Measurements from ENCODE around the gene EPN3. TPM values are rescaled to one million over a fixed set of nuclear protein-coding genes. Genes with fewer than 3 reads are reported as not detected.

EPN3 gene
- total RNA-seq, 3 donors from 2014 or later, result 16.2 to 40.0 (median 27.4) TPM

DNA sequence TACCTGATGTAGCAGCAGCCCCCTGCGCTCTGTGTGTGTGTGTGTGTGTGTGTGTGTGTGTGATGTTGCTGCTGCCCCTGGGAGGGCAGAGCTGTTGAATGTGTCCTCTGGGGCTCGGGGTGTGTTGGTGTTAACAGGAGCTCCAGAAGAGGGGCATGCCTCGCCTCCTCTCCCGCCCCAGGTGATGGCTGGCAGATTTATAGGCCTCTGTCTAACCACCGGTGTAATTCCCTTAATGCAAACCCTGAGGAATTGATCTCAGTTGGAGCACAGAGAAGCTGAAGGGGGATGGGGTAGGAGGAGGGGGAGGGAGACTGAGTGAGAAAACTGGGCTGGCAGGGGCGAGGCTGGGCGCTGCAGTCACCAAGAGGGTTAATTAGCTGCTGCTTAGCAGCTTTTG lies 38.0 kb downstream of the EPN3 start:
- Histone ChIP-seq H3K9me3 (no peaks in the 10 kb centered on the region), H3K36me3 (ENCODE audit: low read depth) (no peaks in the 10 kb centered on the region), H3K4me1 (ENCODE audit: low read depth) (no peaks in the 10 kb centered on the region), H3K4me3 (no peak overlapping the region)
- DNase-seq, result no peak
- ATAC-seq, result no peak
- TF ChIP-seq, protein P1, sequence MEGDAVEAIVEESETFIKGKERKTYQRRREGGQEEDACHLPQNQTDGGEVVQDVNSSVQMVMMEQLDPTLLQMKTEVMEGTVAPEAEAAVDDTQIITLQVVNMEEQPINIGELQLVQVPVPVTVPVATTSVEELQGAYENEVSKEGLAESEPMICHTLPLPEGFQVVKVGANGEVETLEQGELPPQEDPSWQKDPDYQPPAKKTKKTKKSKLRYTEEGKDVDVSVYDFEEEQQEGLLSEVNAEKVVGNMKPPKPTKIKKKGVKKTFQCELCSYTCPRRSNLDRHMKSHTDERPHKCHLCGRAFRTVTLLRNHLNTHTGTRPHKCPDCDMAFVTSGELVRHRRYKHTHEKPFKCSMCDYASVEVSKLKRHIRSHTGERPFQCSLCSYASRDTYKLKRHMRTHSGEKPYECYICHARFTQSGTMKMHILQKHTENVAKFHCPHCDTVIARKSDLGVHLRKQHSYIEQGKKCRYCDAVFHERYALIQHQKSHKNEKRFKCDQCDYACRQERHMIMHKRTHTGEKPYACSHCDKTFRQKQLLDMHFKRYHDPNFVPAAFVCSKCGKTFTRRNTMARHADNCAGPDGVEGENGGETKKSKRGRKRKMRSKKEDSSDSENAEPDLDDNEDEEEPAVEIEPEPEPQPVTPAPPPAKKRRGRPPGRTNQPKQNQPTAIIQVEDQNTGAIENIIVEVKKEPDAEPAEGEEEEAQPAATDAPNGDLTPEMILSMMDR (IDR thresholded peaks at IDR 0.05), result no peak
- intact Hi-C loops (cut with DNase I, micrococcal nuclease), result no loop called here

DNA sequence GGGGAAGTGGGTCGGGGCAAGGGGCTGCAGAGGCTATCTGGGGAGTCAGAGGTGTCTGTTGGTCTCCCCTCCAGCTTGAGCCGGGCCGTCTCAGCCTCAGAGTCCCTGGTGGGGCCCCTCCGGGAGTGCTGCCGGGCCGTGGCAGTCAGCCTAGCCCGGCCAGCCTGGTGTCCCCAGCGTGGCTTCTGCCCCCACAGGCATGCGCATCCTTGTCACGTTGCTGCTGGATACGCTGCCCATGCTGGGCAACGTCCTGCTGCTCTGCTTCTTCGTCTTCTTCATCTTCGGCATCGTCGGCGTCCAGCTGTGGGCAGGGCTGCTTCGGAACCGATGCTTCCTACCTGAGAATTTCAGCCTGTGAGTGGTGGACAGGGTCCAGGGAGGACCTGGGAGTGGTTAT lies 39.1 kb downstream of the EPN3 start:
- no peak for ATAC-seq
- intact Hi-C loops (cut with DNase I, micrococcal nuclease), result no loop called here
- H3K9me3 ChIP-seq, result no peaks in the 10 kb centered on the region

DNA sequence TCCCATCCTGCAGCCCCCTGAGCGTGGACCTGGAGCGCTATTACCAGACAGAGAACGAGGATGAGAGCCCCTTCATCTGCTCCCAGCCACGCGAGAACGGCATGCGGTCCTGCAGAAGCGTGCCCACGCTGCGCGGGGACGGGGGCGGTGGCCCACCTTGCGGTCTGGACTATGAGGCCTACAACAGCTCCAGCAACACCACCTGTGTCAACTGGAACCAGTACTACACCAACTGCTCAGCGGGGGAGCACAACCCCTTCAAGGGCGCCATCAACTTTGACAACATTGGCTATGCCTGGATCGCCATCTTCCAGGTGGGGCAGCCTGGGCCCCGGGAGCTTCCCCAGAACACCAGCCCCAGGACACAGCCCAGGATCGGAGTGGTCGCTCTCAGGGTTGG lies 40.0 kb downstream of the EPN3 start:
- intact Hi-C loops (cut with DNase I, micrococcal nuclease), result no loop called here
- no peaks in the 10 kb centered on the region for H3K4me1 ChIP-seq (ENCODE audit: low read depth)
- no peak overlapping the region for H3K4me3 ChIP-seq
- TF ChIP-seq, protein P1 (IDR thresholded peaks at IDR 0.05), result no peak
- no peak for DNase-seq
- no peak for ATAC-seq
- H3K9me3 ChIP-seq, result no peaks in the 10 kb centered on the region
- H3K36me3 ChIP-seq (ENCODE audit: low read depth), result no peaks in the 10 kb centered on the region

More for the DNA sequence above, 39.1 kb downstream of the EPN3 start:
- no peak for DNase-seq
- Histone ChIP-seq H3K4me3 (no peak overlapping the region), H3K4me1 (ENCODE audit: low read depth) (no peaks in the 10 kb centered on the region), H3K36me3 (ENCODE audit: low read depth) (no peaks in the 10 kb centered on the region)
- TF ChIP-seq, protein P1 (IDR thresholded peaks at IDR 0.05), result no peak

DNA sequence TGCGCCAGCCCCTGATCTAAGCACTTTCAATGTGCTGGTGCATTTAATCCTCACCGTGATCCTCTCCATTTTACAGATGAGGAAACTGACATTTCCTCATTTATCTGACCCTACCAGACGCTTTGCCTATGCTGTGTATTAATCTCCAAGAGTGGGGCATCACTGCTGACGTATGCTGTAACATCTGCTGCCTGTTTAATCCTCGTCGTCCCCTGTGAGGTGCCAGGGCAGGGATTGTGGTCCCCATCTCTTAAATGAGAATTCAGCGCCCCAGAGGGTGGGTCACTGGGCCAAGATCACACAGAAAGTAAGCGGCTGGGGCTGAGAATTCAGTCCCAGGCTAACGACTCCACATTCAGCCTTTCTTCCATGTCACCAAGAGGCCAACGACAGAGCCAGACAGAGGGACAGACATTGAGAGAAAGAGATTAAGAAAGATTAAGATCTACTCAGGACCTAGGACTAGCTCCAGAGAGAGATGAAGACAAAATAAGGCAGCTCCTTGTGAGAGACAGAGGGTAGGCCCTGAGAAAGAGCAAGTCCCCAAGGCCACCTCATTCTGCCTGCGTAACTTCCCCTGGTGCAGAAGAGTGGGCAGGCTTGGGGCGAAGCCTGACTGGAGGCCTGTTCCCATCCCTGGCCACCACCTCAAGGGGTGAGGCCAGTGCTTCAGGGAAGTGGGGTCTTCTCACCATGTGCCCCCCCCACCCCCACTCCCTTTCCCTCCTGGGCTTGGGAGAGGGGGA lies 41.5 kb downstream of the EPN3 start:
- H3K4me3 ChIP-seq, result no peak overlapping the region
- TF ChIP-seq, protein P1 (IDR thresholded peaks at IDR 0.05), result no peak
- H3K4me1 ChIP-seq (ENCODE audit: low read depth), result no peaks in the 10 kb centered on the region
- intact Hi-C loops (cut with DNase I, micrococcal nuclease), result no loop called here
- no peaks in the 10 kb centered on the region for H3K36me3 ChIP-seq (ENCODE audit: low read depth)
- no peaks in the 10 kb centered on the region for H3K9me3 ChIP-seq
- no peak for ATAC-seq
- DNase-seq, result no peak

DNA sequence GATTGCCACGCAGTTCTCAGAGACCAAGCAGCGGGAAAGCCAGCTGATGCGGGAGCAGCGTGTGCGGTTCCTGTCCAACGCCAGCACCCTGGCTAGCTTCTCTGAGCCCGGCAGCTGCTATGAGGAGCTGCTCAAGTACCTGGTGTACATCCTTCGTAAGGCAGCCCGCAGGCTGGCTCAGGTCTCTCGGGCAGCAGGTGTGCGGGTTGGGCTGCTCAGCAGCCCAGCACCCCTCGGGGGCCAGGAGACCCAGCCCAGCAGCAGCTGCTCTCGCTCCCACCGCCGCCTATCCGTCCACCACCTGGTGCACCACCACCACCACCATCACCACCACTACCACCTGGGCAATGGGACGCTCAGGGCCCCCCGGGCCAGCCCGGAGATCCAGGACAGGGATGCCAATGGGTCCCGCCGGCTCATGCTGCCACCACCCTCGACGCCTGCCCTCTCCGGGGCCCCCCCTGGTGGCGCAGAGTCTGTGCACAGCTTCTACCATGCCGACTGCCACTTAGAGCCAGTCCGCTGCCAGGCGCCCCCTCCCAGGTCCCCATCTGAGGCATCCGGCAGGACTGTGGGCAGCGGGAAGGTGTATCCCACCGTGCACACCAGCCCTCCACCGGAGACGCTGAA lies 43.2 kb downstream of the EPN3 start:
- intact Hi-C loops (cut with DNase I, micrococcal nuclease), result no loop called here
- no peak overlapping the region for H3K4me3 ChIP-seq
- TF ChIP-seq, protein P1 (IDR thresholded peaks at IDR 0.05), result no peak
- no peak for DNase-seq
- no peaks in the 10 kb centered on the region for H3K9me3 ChIP-seq
- H3K36me3 ChIP-seq (ENCODE audit: low read depth), result no peaks in the 10 kb centered on the region
- no peak for ATAC-seq
- no peaks in the 10 kb centered on the region for H3K4me1 ChIP-seq (ENCODE audit: low read depth)

Data from mucosa of descending colon (tissue), 3 donors.